Activated CD4-positive, alpha-beta T cell treated with anti-CD3 and anti-CD28 coated beads, Interleukin-2, amount 50 U/mL, for 48 hours (primary cell): ENCODE measurements around the gene HLA-DRB1.
"Not testable (repeated sequence)": the region's sequence is repeated elsewhere in the genome, so short reads cannot be mapped to it uniquely, and the experiment has no call there.

Source experiments
- DNase-seq, 2 experiments: peaks; one replicate each; pipeline ENCODE4 v3.0.0-alpha.2; 2020

The HLA-DRB1 gene

GRCh38 chr6:32609391-32609730 lies 19.7 kb upstream of the HLA-DRB1 start:
- DNase-seq = no peak

GRCh38 chr6:32608362-32608761 lies 18.7 kb upstream of the HLA-DRB1 start:
- no peak for DNase-seq

- DNase-seq = no peak
These were observed 18.3 kb upstream of the HLA-DRB1 start for GRCh38 chr6:32607988-32608298.

- no peak for DNase-seq
These were observed 17.8 kb upstream of the HLA-DRB1 start for GRCh38 chr6:32607263-32607987.

- no peak for DNase-seq
These were observed 14.8 kb upstream of the HLA-DRB1 start for GRCh38 chr6:32604434-32604877.

GRCh38 chr6:32603888-32604287 lies 14.2 kb upstream of the HLA-DRB1 start:
- DNase-seq = no peak

GRCh38 chr6:32603222-32603621 lies 13.6 kb upstream of the HLA-DRB1 start:
- DNase-seq = no peak

GRCh38 chr6:32602383-32602782 lies 12.7 kb upstream of the HLA-DRB1 start:
- DNase-seq = no peak

GRCh38 chr6:32597024-32597423 lies 7.4 kb upstream of the HLA-DRB1 start:
- DNase-seq = no peak

GRCh38 chr6:32590713-32591112 lies 1.1 kb upstream of the HLA-DRB1 start:
- DNase-seq = not testable (repeated sequence)

GRCh38 chr6:32588156-32588555 lies 1.5 kb downstream of the HLA-DRB1 start:
- no peak for DNase-seq

- no peak for DNase-seq
These were observed 6.1 kb downstream of the HLA-DRB1 start for GRCh38 chr6:32583527-32583898.

- no peak for DNase-seq
These were observed 8.1 kb downstream of the HLA-DRB1 start for GRCh38 chr6:32581315-32582095.

GRCh38 chr6:32580593-32580992 lies 9.1 kb downstream of the HLA-DRB1 start:
- no peak for DNase-seq

GRCh38 chr6:32578962-32579361 lies 10.7 kb downstream of the HLA-DRB1 start:
- no peak for DNase-seq

- not testable (repeated sequence) for DNase-seq
These were observed 12.2 kb downstream of the HLA-DRB1 start for GRCh38 chr6:32577493-32577892.

GRCh38 chr6:32576250-32576649 lies 13.4 kb downstream of the HLA-DRB1 start:
- no peak for DNase-seq

- DNase-seq = no peak
These were observed 19.2 kb downstream of the HLA-DRB1 start for GRCh38 chr6:32570363-32570905.

- DNase-seq = no peak
These were observed 21.1 kb downstream of the HLA-DRB1 start for GRCh38 chr6:32568561-32568960.

GRCh38 chr6:32566957-32567356 lies 22.7 kb downstream of the HLA-DRB1 start:
- no peak for DNase-seq

- DNase-seq = no peak
These were observed 24.1 kb downstream of the HLA-DRB1 start for GRCh38 chr6:32565511-32565910.

- no peak for DNase-seq
These were observed 26.7 kb downstream of the HLA-DRB1 start for GRCh38 chr6:32562940-32563339.

GRCh38 chr6:32559747-32560146 lies 29.9 kb downstream of the HLA-DRB1 start:
- DNase-seq = no peak

- no peak for DNase-seq
These were observed 31.1 kb downstream of the HLA-DRB1 start for GRCh38 chr6:32558426-32559057.
